ENCODE measurements around the gene NMNAT3. TPM values are rescaled to one million over a fixed set of nuclear protein-coding genes. Genes with fewer than 3 reads are reported as not detected.

The NMNAT3 gene
- total RNA-seq, 1 experiment from 2014 or later = 1.3 TPM

DNA sequence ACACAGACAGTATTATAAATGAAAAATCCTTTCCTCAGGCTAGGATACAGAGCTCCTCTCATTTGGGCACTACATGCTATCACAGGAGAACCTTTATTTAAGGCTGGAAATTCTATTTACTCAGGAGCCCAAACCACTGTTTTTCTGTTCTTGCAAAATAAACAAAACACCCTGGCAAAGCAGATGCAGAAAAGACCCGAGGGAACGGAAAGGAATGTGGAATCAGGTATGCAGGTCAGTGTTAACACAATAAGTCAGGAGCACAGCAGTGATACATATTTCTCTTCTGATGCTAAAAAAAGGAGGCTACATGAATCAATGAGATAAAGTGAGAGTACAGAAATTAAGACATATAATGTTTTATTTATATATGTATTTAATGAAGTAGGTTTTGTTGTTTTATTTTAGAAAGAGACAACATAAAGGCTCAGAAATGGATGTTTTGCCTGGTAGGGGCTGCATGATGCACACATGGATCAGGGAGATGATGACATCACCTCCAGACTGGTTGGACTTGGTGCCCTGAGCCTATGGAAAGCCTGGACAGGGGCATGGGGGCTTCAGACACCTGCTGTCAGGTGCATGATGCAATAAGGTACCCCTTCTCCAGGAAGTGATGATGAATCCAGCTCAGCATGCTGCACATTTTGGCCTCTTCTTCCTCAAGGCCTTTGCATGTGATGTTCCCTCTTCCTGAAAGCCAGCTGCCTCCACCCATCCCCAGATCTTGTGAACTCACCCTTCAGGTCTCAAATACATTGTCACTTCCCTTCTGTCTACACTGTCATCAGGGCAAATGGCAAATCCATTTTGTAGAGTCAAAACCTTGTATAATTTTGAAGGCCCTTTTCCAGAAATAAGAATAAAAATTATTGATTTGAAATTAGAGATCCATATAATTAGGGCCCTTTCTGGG, 119.2 kb downstream of the NMNAT3 start:
- Histone ChIP-seq H3K56ac (ENCODE audit: insufficient read length, low read depth, low read length) (no peak overlapping the region), H3K4ac (ENCODE audit: low read depth, low read length) (no peak overlapping the region), H3K79me2 (ENCODE audit: insufficient read depth, low read length) (no peaks in the 10 kb centered on the region), H2BK120ac (ENCODE audit: low read depth, low read length, poor library complexity, severe bottlenecking) (no peak overlapping the region), H3K23ac (ENCODE audit: insufficient read length, low read depth, low read length) (no peak overlapping the region), H3K9me3 (ENCODE audit: control insufficient read depth, low read depth, low read length) (no peaks in the 10 kb centered on the region), H3T11ph (ENCODE audit: low read length) (no peak overlapping the region), H4K91ac (ENCODE audit: insufficient read length, low read depth, low read length) (no peak overlapping the region), H3K4me2 (ENCODE audit: insufficient read depth, insufficient read length, low read length) (no peak overlapping the region), H2BK5ac (ENCODE audit: insufficient read length, low read length) (no peak overlapping the region), H2AFZ (ENCODE audit: low read length) (no peak overlapping the region), H3K18ac (ENCODE audit: insufficient read length, low read depth, low read length) (no peak overlapping the region), H3K4me1 (ENCODE audit: insufficient read depth, low read length) (no peaks in the 10 kb centered on the region; the same call in 1 of the 2 replicates), H3K79me1 (ENCODE audit: insufficient read depth, low read depth, low read length, poor library complexity, severe bottlenecking) (no peaks in the 10 kb centered on the region), H2BK15ac (ENCODE audit: low read depth, low read length) (no peak overlapping the region), H2BK12ac (ENCODE audit: insufficient read length, low read depth, low read length) (no peak overlapping the region), H3K9ac (ENCODE audit: extremely low read depth, insufficient read length, low read length) (no peak overlapping the region), H3K27ac (ENCODE audit: insufficient read length, low read depth, low read length) (no peak overlapping the region), H3K14ac (ENCODE audit: insufficient read depth, low read length) (no peak overlapping the region), H4K20me1 (ENCODE audit: control insufficient read depth, insufficient read depth, insufficient read length) (no peaks in the 10 kb centered on the region), H3K23me2 (ENCODE audit: insufficient read length, low read depth, low read length, poor library complexity, severe bottlenecking) (no peaks in the 10 kb centered on the region), H3K27me3 (ENCODE audit: insufficient read depth, low read length) (no peaks in the 10 kb centered on the region), H4K8ac (replicated peaks; ENCODE audit: insufficient read length, low read depth, low read length) (no peak overlapping the region), H4K5ac (ENCODE audit: insufficient read length, low read depth, low read length) (no peak overlapping the region), H2AK5ac (ENCODE audit: insufficient read length, low read length) (no peak overlapping the region), H2BK20ac (ENCODE audit: low read depth, low read length, poor library complexity, severe bottlenecking) (no peak overlapping the region)
- no peak overlapping the region for H3K27ac Mint-ChIP-seq
- TF ChIP-seq, protein P1, sequence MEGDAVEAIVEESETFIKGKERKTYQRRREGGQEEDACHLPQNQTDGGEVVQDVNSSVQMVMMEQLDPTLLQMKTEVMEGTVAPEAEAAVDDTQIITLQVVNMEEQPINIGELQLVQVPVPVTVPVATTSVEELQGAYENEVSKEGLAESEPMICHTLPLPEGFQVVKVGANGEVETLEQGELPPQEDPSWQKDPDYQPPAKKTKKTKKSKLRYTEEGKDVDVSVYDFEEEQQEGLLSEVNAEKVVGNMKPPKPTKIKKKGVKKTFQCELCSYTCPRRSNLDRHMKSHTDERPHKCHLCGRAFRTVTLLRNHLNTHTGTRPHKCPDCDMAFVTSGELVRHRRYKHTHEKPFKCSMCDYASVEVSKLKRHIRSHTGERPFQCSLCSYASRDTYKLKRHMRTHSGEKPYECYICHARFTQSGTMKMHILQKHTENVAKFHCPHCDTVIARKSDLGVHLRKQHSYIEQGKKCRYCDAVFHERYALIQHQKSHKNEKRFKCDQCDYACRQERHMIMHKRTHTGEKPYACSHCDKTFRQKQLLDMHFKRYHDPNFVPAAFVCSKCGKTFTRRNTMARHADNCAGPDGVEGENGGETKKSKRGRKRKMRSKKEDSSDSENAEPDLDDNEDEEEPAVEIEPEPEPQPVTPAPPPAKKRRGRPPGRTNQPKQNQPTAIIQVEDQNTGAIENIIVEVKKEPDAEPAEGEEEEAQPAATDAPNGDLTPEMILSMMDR (conservative IDR thresholded peaks at IDR 0.05) = no peak
- no peaks in the 10 kb centered on the region for H3K9me3 Mint-ChIP-seq
- H3K36me3 Mint-ChIP-seq (ENCODE audit: insufficient read depth in 1 of 3, low read depth in 3 of 3) = no peaks in the 10 kb centered on the region
- peaks cover 10 to 19% of the 10 kb centered on the region in 2 experiments for H3K4me1 Mint-ChIP-seq
- H3K4me3 Mint-ChIP-seq = no peak overlapping the region
- WGBS (ENCODE audit: extremely low coverage, insufficient read length, low lambda C conversion rate) = no CpG with 5 or more reads among the region's 2 CpGs
- 0 out of 2 replicates have a peak, but pooled peaks cover 1% of the 10 kb centered on the region for H3K27me3 Mint-ChIP-seq (ENCODE audit: low read depth)
- no peak for DNase-seq
